OCI-LY3 (cell line): ENCODE results near the gene ST6GALNAC5.

ENCODE experiments used
- H2AFZ ChIP-seq: fragments of 200-600, 300-600 bp; shearing (Covaris generic); 2 replicates; pipeline ENCODE4 v1.6.0; 2014; ENCODE audit warnings: antibody characterized with exemption, low read depth, low read length
- H3K27ac ChIP-seq: fragments of 200-600, 300-600 bp; sonication (generic); 2 replicates; pipeline ENCODE4 v1.5.1; 2014; ENCODE audit warnings: mild to moderate bottlenecking, low read length, moderate library complexity, mixed read lengths
- H3K27me3 ChIP-seq: fragments of 200-600, 300-600 bp; sonication (generic); 2 replicates; pipeline ENCODE4 v1.6.1; 2014; ENCODE audit warnings: low read depth, low read length, mixed read lengths
- H3K36me3 ChIP-seq: fragments of 200-600, 300-600 bp; sonication (generic); replicated peaks from 2 replicates; pipeline ENCODE3; 2014; ENCODE audit warnings: low read depth, low read length, mixed read lengths
- H3K4me1 ChIP-seq: fragments of 300-600, 200-600 bp; sonication (generic); 2 replicates; pipeline ENCODE4 v1.6.1; 2014; ENCODE audit warnings: low read length, mixed read lengths
- H3K4me2 ChIP-seq: fragments of 200-600, 300-600 bp; sonication (generic); 2 replicates; pipeline ENCODE4 v1.6.1; 2014; ENCODE audit warnings: low read length, mixed read lengths
- H3K4me3 ChIP-seq: fragments of 300-600, 200-600 bp; sonication (generic); 2 replicates; pipeline ENCODE4 v1.5.1; 2014; ENCODE audit warnings: antibody characterized with exemption, mild to moderate bottlenecking, low read length, moderate library complexity
- H3K79me2 ChIP-seq: fragments of 300-600, 200-600 bp; shearing (Covaris generic); 2 replicates; pipeline ENCODE4 v1.6.1; 2014; ENCODE audit warnings: mild to moderate bottlenecking, low read length, mixed read lengths
- H3K9ac ChIP-seq: fragments of 300-600, 200-600 bp; shearing (Covaris generic); 2 replicates; pipeline ENCODE4 v1.6.0; 2014; ENCODE audit warnings: mild to moderate bottlenecking, low read length, moderate library complexity
- H3K9me3 ChIP-seq: fragments of 200-600, 300-600 bp; shearing (Covaris generic); 2 replicates; pipeline ENCODE4 v1.6.1; 2014; ENCODE audit warnings: low read length, mixed read lengths; ENCODE audit not compliant: insufficient read depth
- H4K20me1 ChIP-seq: fragments of 200-600, 300-600 bp; sonication (generic); 2 replicates; pipeline ENCODE4 v1.6.1; 2016; ENCODE audit warnings: low read length, mixed read lengths; ENCODE audit not compliant: insufficient read depth
- EZH2phosphoT487 ChIP-seq: fragments of 200-600 bp; shearing (Covaris generic); IDR thresholded peaks from 2 replicates; pipeline ENCODE4 v1.6.1; 2018; ENCODE audit warnings: antibody characterized with exemption, mixed run types, low read depth
- TF ChIP-seq, protein P1 (sequence below): fragments of 200-600, 300-600 bp; sonication (generic); IDR thresholded peaks from 2 replicates; pipeline ENCODE4 v1.5.1; 2014; ENCODE audit warnings: antibody characterized with exemption, low read length, low read depth

The ST6GALNAC5 gene

GRCh38 chr1:77089756-77090155 lies 222.5 kb downstream of the ST6GALNAC5 start:
- Histone ChIP-seq H3K4me3 (no peak overlapping the region), H3K9me3 (no peaks in the 10 kb centered on the region), H2AFZ (no peak overlapping the region), H3K4me1 (no peaks in the 10 kb centered on the region), H3K27me3 (no peaks in the 10 kb centered on the region), H3K36me3 (no peaks in the 10 kb centered on the region), H3K79me2 (no peaks in the 10 kb centered on the region), H3K4me2 (no peak overlapping the region), H4K20me1 (no peaks in the 10 kb centered on the region), H3K27ac (no peak overlapping the region), H3K9ac (no peak overlapping the region)
- TF ChIP-seq, protein P1, sequence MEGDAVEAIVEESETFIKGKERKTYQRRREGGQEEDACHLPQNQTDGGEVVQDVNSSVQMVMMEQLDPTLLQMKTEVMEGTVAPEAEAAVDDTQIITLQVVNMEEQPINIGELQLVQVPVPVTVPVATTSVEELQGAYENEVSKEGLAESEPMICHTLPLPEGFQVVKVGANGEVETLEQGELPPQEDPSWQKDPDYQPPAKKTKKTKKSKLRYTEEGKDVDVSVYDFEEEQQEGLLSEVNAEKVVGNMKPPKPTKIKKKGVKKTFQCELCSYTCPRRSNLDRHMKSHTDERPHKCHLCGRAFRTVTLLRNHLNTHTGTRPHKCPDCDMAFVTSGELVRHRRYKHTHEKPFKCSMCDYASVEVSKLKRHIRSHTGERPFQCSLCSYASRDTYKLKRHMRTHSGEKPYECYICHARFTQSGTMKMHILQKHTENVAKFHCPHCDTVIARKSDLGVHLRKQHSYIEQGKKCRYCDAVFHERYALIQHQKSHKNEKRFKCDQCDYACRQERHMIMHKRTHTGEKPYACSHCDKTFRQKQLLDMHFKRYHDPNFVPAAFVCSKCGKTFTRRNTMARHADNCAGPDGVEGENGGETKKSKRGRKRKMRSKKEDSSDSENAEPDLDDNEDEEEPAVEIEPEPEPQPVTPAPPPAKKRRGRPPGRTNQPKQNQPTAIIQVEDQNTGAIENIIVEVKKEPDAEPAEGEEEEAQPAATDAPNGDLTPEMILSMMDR, result no peak
- TF ChIP-seq EZH2phosphoT487, result no peak

- no peak overlapping the region for H3K27ac ChIP-seq
- no peaks in the 10 kb centered on the region for H3K79me2 ChIP-seq
- H3K9me3 ChIP-seq, result no peaks in the 10 kb centered on the region
- H3K4me2 ChIP-seq, result no peak overlapping the region
- no peaks in the 10 kb centered on the region for H4K20me1 ChIP-seq
- H3K9ac ChIP-seq, result no peak overlapping the region
- H3K36me3 ChIP-seq, result no peaks in the 10 kb centered on the region
- H3K27me3 ChIP-seq, result no peaks in the 10 kb centered on the region
- TF ChIP-seq, protein P1, result no peak
- no peak for TF ChIP-seq EZH2phosphoT487
- H3K4me1 ChIP-seq, result no peaks in the 10 kb centered on the region
- no peak overlapping the region for H3K4me3 ChIP-seq
- H2AFZ ChIP-seq, result no peak overlapping the region
Observed at GRCh38 chr1:77095236-77095635, 228.0 kb downstream of the ST6GALNAC5 start.

- no peak overlapping the region for H3K9ac ChIP-seq
- H3K27me3 ChIP-seq, result no peaks in the 10 kb centered on the region
- no peaks in the 10 kb centered on the region for H3K79me2 ChIP-seq
- no peak overlapping the region for H3K27ac ChIP-seq
- H3K4me3 ChIP-seq, result no peak overlapping the region
- H3K4me2 ChIP-seq, result no peak overlapping the region
- H3K9me3 ChIP-seq, result no peaks in the 10 kb centered on the region
- no peaks in the 10 kb centered on the region for H3K4me1 ChIP-seq
- no peaks in the 10 kb centered on the region for H3K36me3 ChIP-seq
- no peak overlapping the region for H2AFZ ChIP-seq
- H4K20me1 ChIP-seq, result no peaks in the 10 kb centered on the region
- TF ChIP-seq EZH2phosphoT487, result no peak
- TF ChIP-seq, protein P1, result no peak
Observed at GRCh38 chr1:77096496-77097255, 229.4 kb downstream of the ST6GALNAC5 start.

DNA sequence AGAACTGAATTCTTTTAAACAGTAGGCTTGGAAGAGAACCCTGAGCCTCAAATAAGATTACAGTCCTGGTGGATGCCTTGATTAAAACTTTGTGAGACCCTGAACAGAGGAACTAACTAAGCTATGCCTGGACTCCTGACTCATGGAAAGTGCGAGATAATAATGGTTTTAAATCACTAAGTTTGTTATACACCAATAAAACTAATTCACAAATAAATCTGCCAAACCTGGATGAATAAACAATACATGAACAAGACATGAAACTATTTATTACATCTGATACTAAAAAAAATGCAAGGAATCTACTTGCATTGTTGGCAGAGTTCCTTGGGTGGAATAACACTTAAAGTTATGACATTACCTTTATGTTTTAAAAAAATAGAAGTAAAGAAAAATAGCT lies 233.6 kb downstream of the ST6GALNAC5 start:
- Histone ChIP-seq H3K27me3 (no peaks in the 10 kb centered on the region), H4K20me1 (no peaks in the 10 kb centered on the region), H2AFZ (no peak overlapping the region), H3K4me3 (no peak overlapping the region), H3K27ac (no peak overlapping the region), H3K4me1 (no peaks in the 10 kb centered on the region), H3K36me3 (no peaks in the 10 kb centered on the region), H3K4me2 (no peak overlapping the region), H3K79me2 (no peaks in the 10 kb centered on the region), H3K9ac (no peak overlapping the region), H3K9me3 (no peaks in the 10 kb centered on the region)
- TF ChIP-seq, protein P1, result no peak
- no peak for TF ChIP-seq EZH2phosphoT487
